Erythroblast (primary cell): ENCODE measurements around the gene PDGFA.

ENCODE experiments used
- DNase-seq, 2 experiments: peaks; one replicate each; lab custom pipeline; 2025; lab: John Stamatoyannopoulos, UW
- GATA1 ChIP-seq: IDR thresholded peaks from 2 replicates; pipeline ENCODE4 v1.6.1; 2011; ENCODE audit warnings: low read depth, mild to moderate bottlenecking, control low read depth, low read length, moderate library complexity
- POLR2A ChIP-seq: IDR thresholded peaks from 2 replicates; pipeline ENCODE4 v1.6.1; 2011; ENCODE audit warnings: mild to moderate bottlenecking, low read length

The PDGFA gene

GRCh38 chr7:462173-463103, 57.2 kb downstream of the PDGFA start:
- no peak for DNase-seq
- TF ChIP-seq GATA1: no peak
- no peak for TF ChIP-seq POLR2A

DNA sequence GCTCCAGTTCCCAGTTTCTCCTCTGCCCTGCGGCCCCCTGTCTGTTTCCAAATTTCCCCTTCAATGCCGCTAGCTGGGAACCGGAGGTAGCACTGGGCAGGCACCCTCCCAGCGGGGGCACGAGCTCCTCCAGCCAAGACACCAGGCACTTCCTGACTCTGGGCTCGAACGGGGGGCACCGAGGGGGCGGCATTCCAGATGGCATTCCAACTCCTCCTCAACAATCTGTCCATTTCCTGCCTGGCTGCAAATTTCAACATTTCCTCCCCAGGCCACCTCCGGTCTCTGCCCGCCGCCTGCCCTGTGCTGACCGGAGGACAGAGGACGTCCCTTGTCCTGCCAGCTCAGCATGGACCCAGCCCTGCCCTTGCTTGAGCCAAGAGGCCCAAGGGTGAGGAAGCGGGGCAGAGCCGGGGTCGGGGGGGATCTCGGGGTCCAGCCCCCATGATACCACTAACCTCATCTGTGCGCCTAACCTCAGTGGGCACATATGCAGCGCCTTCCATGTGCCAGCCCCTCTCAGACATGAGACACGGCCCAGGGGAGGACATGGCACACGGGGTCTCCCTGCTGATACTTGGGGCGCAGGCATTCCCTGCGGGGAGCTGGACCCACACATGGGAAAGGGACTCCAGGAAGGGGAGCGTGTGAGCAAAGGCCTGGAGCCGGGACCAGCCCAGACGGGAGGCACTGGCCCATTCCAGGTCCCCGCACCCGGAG, 58.0 kb downstream of the PDGFA start:
- TF ChIP-seq POLR2A (no peak), GATA1 (no peak)
- DNase-seq: no peak

- no peak for DNase-seq
- no peak for TF ChIP-seq GATA1
- no peak for TF ChIP-seq POLR2A
Measured at GRCh38 chr7:461117-461452, 58.6 kb downstream of the PDGFA start.

DNA sequence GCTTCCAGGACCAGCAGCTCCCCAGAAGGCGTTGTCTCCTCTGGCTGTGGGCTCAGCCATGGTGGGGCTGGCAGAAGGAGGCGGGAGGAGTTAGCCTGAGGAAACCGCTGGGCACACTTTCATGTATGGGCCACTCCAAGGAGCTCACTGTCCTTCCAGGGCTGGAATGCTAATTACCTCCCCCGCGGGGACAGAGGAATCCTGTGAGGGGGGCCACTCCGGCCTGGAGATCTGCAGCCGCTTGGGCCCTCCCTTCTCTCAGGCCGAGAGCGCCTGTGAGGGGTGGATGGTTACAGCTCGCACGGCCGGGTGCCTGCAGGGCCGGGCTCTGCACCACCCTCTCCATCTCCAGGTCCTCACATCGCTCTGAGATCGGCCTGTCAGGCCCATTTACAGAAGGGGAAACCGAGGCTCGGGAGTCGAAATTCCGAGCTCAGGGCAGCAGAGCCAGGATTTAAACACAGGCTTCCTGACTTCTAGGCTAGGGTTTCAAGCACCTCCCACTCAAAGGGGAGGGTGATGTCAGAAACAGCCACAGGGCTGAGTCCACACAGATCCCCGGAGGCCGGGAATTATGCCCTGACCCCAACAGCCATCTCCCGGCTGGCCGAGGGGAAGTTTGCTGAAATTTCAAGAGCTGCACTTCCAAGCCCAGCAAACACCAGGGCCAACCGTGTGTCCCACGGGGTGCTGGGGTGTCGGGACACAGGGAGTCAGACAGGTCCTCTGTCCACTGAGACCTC, 59.1 kb downstream of the PDGFA start:
- no peak for DNase-seq
- TF ChIP-seq GATA1 (no peak), POLR2A (no peak)

DNA sequence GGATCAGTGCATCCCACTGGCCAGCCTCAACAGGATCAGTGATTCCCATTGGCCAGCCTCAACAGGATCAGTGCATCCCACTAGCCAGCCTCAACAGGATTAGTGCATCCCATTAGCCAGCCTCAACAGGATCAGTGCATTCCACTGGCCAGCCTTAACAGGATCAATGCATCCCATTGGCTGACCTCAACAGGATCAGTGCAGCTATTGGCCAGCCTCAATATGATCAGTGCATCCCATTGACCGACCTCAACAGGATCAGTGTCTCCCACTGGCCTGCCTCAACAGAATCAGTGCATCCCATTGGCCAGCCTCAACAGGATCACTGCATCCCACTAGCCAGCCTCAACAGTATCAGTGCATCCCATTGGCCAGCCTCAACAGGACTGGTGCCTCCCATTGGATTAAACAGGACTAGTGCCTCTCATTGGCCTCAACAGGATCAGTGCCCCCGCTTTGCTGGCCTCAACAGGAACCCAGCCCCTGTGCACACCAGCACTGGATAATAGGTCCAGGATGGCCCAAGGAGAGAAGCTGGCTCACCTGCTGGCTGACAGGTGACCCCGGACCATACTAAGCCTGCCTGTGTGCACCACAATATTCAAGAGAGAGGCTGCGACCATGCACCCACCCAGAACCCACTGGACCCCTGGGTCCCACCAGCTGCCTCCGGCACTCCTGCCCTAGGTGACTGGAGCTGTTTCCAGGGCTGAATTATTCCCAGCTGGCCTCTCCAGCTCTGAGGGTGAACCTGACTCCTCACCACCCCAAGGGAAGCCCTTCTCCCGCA, 59.9 kb downstream of the PDGFA start:
- TF ChIP-seq POLR2A (no peak), GATA1 (no peak)
- DNase-seq: no peak

DNA sequence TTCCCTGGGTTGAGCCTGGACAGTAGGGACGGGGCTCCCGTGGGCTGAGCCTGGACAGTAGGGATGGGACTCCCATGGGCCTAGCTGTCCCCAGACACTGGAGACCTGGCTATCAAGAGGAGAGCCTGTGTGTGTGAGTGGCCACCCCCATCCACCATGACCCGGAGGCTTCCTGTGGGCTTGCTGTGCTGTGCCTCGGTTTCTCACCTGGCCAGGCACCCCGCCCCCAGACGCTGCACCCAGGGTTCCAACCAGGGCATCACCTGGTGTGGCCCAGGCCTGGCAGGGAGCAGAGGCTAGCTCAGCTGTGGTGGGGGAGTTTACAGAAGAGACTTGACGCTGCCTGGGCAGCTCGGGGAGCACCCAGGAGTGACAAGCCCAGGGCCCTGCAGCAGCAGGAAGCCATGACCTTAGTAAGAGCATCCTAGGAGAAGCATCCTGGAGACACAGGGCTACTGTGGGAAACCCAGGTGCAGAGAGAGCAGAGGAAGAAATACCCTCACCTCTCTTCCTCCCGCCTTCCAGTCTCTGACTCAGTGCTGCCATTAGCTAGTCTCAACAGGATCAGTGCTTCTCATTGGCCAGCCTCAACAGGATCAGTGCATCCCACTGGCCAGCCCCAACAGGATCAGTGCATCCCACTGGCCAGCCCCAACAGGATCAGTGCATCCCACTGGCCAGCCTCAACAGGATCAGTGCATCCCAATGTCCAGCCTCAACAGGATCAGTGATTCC, 61.0 kb downstream of the PDGFA start:
- DNase-seq: no peak
- TF ChIP-seq POLR2A: no peak
- no peak for TF ChIP-seq GATA1

- no peak for DNase-seq
- TF ChIP-seq POLR2A (no peak), GATA1 (no peak)
Measured at GRCh38 chr7:457814-458510, 61.7 kb downstream of the PDGFA start.

DNA sequence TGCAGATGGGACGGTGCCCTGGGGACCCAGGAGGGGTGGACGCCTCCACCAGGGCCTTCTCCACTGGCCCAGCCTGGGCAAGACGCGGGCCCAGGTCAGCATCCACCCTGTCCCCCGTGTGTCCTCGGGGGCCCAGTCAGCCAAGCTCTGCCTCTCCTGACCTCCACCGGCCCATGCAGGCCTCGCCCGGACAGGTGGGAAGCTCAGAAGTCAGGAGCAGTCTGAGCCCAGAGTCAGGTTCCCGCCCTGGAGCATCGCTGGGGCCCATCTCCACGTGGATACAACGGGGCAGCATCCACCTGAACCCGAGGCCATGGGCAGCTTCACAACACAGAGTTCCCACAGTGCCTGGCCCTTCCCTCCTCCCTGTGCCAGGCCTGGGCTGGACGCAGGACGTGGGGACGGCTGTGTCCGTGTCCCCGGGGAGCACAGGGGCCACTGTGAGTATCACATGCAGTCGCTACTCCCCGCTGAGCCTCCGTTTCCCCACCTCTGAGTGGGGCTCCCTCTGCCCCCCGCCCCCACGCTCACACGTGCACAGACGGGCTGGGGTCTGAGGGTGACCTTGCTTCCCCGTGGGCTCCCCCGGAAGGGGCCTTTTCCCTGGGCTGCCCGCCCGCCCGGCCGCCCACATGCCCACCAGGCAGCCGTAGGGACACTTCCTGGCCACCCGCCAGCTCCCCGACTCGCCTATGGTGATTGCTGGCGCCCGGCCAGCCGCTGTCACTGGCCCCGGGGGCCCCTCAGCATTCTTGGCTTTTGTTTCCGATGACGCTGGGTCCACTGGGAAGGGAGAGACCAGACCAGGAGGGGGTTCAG, 64.3 kb downstream of the PDGFA start:
- no peak for DNase-seq
- no peak for TF ChIP-seq POLR2A
- no peak for TF ChIP-seq GATA1

DNA sequence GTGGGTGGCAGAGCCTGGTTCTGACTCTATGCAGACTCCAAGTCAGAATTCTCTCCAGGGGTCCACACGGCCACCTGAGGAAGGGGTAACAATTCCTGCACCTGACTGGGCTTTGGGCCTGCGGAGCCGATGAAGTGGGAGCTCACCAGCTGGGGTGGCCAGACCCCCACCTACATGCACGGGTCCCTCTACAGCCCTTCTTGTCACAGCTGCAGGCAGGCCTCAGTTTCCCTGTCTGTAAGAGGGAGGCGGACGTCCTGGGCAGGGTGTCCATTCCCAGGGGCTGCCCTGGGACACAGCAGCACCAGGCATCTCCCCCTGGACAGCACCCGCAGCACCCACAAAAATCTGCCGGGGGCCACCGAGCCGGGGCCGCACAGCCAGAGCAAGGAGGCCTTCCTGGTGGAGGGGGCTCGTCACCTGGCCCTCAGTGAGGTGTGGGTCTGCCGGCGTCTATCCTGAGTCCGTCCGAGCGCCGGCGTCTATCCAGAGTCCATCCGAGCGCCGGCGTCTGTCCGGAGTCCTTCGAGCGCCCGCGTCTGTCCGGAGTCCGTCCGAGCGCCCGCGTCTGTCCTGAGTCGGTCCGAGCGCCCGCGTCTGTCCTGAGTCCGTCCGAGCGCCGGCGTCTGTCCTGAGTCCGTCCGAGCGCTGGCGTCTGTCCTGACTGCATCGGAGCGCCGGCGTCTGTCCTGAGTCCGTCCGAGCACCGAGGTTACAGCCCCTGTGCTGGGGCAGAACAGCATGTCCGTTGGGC, 65.1 kb downstream of the PDGFA start:
- TF ChIP-seq GATA1: no peak
- TF ChIP-seq POLR2A: no peak
- DNase-seq: no peak

DNA sequence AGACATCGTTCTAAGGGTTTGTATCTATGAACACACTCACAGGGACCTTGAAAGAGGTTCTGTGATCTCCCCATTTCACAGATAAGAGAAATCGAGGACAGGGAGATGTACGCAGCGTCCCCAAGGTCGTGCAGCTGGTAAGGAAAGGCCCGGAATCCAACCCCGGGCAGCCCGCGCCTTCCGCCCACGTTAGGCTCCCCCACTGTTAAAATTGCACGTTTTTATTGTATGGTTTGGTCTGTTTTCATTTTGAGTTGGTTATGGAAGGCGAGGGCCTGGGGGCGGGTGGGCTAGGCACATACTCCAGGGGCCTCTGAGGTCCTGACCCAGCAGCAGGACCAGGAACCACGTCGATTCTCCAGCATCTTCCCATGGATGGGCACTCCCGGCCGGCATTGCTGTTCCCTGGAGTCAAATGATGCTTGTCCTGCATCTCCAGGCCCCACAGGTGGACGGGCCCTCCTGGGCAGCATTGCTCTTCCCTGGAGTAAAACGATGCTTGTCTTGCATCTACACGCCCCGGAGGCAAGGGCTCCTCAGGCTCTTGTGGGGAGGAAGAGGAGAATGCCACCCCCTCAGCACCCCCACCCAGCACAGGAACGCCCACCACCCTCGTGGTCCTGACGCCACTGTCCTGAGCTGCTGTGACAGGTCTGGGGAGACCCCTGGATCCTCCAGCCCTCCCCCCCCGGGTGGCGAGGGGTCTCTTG, 65.9 kb downstream of the PDGFA start:
- no peak for DNase-seq
- TF ChIP-seq POLR2A (no peak), GATA1 (no peak)

GRCh38 chr7:452791-453455, 66.7 kb downstream of the PDGFA start:
- TF ChIP-seq POLR2A (no peak), GATA1 (no peak)
- no peak for DNase-seq
